Thoracic aorta (tissue), 2 donors: ENCODE results near the gene GLIPR1L1. TPM values are rescaled to one million over a fixed set of nuclear protein-coding genes. Genes with fewer than 3 reads are reported as not detected.

Experiments used
- ATAC-seq: fragments of 150-250 bp; one replicate; pipeline ENCODE4 v1.8.0; 2017; ENCODE audit warnings: low read depth; ENCODE audit not compliant: insufficient number of reproducible peaks, low FRiP score
- DNase-seq: peaks from one replicate; pipeline ENCODE4 v3.0.0-alpha.2; 2020; ENCODE audit warnings: low spot score
- H3K27ac ChIP-seq, 2 donors: fragments of 200-600 bp; sonication (generic); 1 replicate in 1 of 2; 2 replicates in 1 of 2; pipeline ENCODE4 v1.5.1; 2016; ENCODE audit warnings: mild to moderate bottlenecking in 2 of 2, moderate library complexity in 2 of 2
- H3K27me3 ChIP-seq: fragments of 200-600 bp; sonication (generic); replicated peaks from 2 replicates; pipeline ENCODE4 v1.6.0; 2016; ENCODE audit warnings: mild to moderate bottlenecking; ENCODE audit not compliant: insufficient read depth
- H3K36me3 ChIP-seq: fragments of 200-600 bp; sonication (generic); one replicate; pipeline ENCODE4 v1.5.1; 2016
- H3K4me1 ChIP-seq, 2 donors: fragments of 200-600 bp; sonication (generic); 1 replicate in 1 of 2; 2 replicates in 1 of 2; pipeline versions ENCODE4 v1.5.1 to v1.6.0; 2016; ENCODE audit warnings: low read depth in 2 of 2, mild to moderate bottlenecking in 1 of 2; ENCODE audit not compliant: control insufficient read depth in 1 of 2
- H3K4me3 ChIP-seq: fragments of 200-600 bp; sonication (generic); 2 replicates; pipeline ENCODE4 v1.5.1; 2016; ENCODE audit warnings: mild to moderate bottlenecking
- H3K9me3 ChIP-seq: fragments of 200-600 bp; sonication (generic); 2 replicates; pipeline ENCODE4 v1.5.1; 2016
- CTCF ChIP-seq: fragments of 200-600 bp; sonication (generic); IDR thresholded peaks from one replicate; pipeline ENCODE4 v1.5.1; 2019; ENCODE audit warnings: antibody characterized with exemption
- total RNA-seq, 2 donors: library from RNA; depleted of rRNA; stranded (reverse); fragments of >200 nt; gene quantifications; one replicate each; pipeline versions ENCODE4 v1.1.0 to v1.2.3, GENCODE V29; 2016

Gene GLIPR1L1
- total RNA-seq, 2 donors from 2014 or later: not detected

DNA sequence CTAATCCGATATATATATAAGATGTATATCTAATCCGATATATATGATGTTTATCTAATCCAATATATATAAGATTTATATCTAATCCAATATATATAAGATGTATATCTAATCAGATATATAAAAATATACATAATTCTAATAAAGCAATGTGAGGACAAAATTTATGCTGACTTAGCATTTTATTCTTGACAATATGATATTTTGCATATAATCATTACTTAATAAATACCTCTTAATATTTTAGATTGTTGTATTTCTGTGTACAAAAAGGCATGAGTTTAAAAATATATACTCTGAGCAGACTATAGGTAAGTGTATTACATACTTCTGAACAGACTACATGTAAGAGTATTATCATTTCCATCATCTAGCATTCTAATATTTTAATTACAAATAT is 75.4 kb downstream of the GLIPR1L1 start:
- no peak for TF ChIP-seq CTCF
- H3K27me3 ChIP-seq: no peaks in the 10 kb centered on the region
- H3K27ac ChIP-seq: no peak overlapping the region
- DNase-seq (no peak), ATAC-seq (no peak)
- no peak overlapping the region for H3K4me3 ChIP-seq
- no peaks in the 10 kb centered on the region for H3K36me3 ChIP-seq
- no peaks in the 10 kb centered on the region for H3K9me3 ChIP-seq
- peaks cover 3 to 7% of the 10 kb centered on the region in 2 donors for H3K4me1 ChIP-seq

- Histone ChIP-seq H3K27me3 (no peaks in the 10 kb centered on the region), H3K36me3 (no peaks in the 10 kb centered on the region), H3K4me3 (no peak overlapping the region), H3K27ac (no peak overlapping the region), H3K9me3 (no peaks in the 10 kb centered on the region), H3K4me1 (peaks cover 0 to 3% of the 10 kb centered on the region in 2 donors)
- ATAC-seq (no peak), DNase-seq (no peak)
- no peak for TF ChIP-seq CTCF
Measured at GRCh38 chr12:75414671-75415070, 80.2 kb downstream of the GLIPR1L1 start.

DNA sequence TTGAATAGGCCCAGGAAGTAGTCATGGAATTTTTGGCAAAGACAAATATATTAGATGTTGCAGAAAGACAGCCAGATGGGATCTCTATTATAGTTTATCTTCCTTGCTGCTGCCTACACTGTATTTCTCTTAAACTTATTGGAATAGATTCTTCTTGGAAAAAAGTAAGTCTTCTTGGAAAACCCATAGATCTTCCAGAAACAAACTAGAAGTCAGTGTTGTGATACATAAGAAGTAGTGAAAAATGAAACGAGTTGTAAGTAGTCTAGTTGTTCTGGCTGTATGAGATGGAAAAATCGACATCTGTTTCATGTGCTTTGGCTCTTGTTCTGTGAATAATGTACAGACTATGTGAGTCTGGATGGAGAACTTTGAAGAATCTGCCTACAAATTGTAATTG is 85.4 kb downstream of the GLIPR1L1 start:
- no peak for TF ChIP-seq CTCF
- Histone ChIP-seq H3K4me3 (no peak overlapping the region), H3K27ac (no peak overlapping the region), H3K9me3 (no peaks in the 10 kb centered on the region), H3K36me3 (no peaks in the 10 kb centered on the region), H3K27me3 (no peaks in the 10 kb centered on the region), H3K4me1 (peaks cover 0 to 5% of the 10 kb centered on the region in 2 donors)
- ATAC-seq (no peak), DNase-seq (no peak)

Other genes starting within 250 kb of the GLIPR1L1 start
- gene KCNC2, start 124.8 kb upstream of the GLIPR1L1 start, total RNA-seq: not detected
- 10 to 100 TPM; 18.7 to 23.0 TPM for gene CAPS2, start 4.3 kb upstream of the GLIPR1L1 start, total RNA-seq
- 1 to 10 TPM in 1 of 2 donors, under 1 TPM in 1; 0.41 to 1.8 TPM for gene GLIPR1L2, start 56.4 kb downstream of the GLIPR1L1 start, total RNA-seq
- gene GLIPR1, start 146.1 kb downstream of the GLIPR1L1 start, total RNA-seq: 100 to 1,000 TPM in 1 of 2 donors, 10 to 100 TPM in 1; 66.9 to 103 TPM
- gene KRR1, start 176.9 kb downstream of the GLIPR1L1 start, total RNA-seq: 10 to 100 TPM; 30.6 to 46.8 TPM